Measurements from ENCODE around the gene CD151. TPM values are rescaled to one million over a fixed set of nuclear protein-coding genes. Genes with fewer than 3 reads are reported as not detected.
A peak's percentile ranks its signal among the peaks of the same experiment; 100 is the strongest.

CD151 gene
- total and polyA plus RNA-seq, 3 experiments from 2014 or later, result 19.6 to 65.5 (median 61.2) TPM

DNA sequence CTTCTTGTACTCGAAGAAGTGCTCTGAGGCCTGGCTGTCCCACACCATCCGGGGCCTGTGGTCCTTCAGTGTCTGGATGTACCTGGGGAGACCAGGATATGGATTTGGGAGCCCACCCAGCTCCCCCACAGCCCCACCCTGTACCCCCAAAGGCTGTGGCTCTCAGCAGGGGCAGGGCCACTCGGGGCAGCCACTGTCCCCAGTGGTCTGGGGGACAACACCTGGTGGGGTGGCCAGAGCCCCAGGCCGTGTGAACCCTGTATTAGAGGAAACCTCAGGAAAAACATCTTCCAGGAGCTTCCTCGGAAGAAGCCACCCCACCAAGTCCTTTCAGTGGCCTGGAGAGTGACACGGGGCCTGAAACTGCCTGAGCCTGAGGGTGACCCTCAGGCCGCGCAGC lies 37.7 kb downstream of the CD151 start:
- DNase-seq, result no peak
- no peak overlapping the region for H3K27ac Mint-ChIP-seq
- no peak overlapping the region for H3K4me3 Mint-ChIP-seq
- no peaks in the 10 kb centered on the region for H3K9me3 Mint-ChIP-seq
- POLR2A ChIA-PET, result no interaction called here
- H3K27ac ChIP-seq (ENCODE audit: low read depth, low read length), result no peak overlapping the region
- H3K4me1 ChIP-seq (ENCODE audit: insufficient read depth, low read length), result no peaks in the 10 kb centered on the region
- H3K4me3 ChIP-seq (ENCODE audit: low read length), result no peak overlapping the region
- no peaks in the 10 kb centered on the region for H3K9me3 ChIP-seq (ENCODE audit: low read length)
- peaks cover 0 to 15% (median 4%) of the 10 kb centered on the region in 3 donors for H3K36me3 Mint-ChIP-seq
- H3K27me3 Mint-ChIP-seq, result no peaks in the 10 kb centered on the region
- CTCF ChIA-PET, result no interaction called here
- no peaks in the 10 kb centered on the region for H3K4me1 Mint-ChIP-seq
- H3K36me3 ChIP-seq (ENCODE audit: insufficient read depth, low read length), result no peaks in the 10 kb centered on the region
- no peaks in the 10 kb centered on the region for H3K27me3 ChIP-seq (ENCODE audit: insufficient read depth, low read length, poor library complexity, severe bottlenecking)

DNA sequence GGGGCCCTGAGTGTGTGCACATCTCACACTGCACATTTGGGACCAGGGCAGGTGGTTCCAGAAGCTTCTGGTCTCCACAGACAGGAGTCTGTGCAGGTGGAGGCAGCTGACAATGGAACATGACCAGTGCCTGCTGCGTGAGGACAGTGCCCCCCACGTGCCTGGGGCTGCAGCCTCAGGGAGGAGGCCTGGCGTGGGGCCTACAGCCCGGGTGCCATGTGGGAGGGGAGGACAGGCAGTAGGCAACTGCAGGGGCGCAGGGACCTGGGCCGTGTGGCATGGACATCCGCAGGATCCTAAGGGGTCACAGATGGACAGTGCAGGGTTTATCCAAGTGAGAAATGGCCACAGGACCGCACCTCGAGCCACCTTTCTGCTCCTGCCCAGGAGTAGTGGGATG lies 38.7 kb downstream of the CD151 start:
- H3K4me1 Mint-ChIP-seq, result no peaks in the 10 kb centered on the region
- H3K36me3 ChIP-seq (ENCODE audit: insufficient read depth, low read length), result no peaks in the 10 kb centered on the region
- H3K9me3 ChIP-seq (ENCODE audit: low read length), result no peaks in the 10 kb centered on the region
- H3K36me3 Mint-ChIP-seq, result peaks cover 0 to 21% (median 7%) of the 10 kb centered on the region in 3 donors
- H3K4me3 Mint-ChIP-seq, result no peak overlapping the region
- H3K4me3 ChIP-seq (ENCODE audit: low read length), result no peak overlapping the region
- POLR2A ChIA-PET, result no interaction called here
- CTCF ChIA-PET, result interaction anchor here (1.0 kb wide), 1 partner anchor 23 kb away, joined by 3 read pairs; no protein-coding TSS in a partner anchor
- no peak overlapping the region for H3K27ac Mint-ChIP-seq
- no peaks in the 10 kb centered on the region for H3K9me3 Mint-ChIP-seq
- no peak overlapping the region for H3K27ac ChIP-seq (ENCODE audit: low read depth, low read length)
- H3K27me3 ChIP-seq (ENCODE audit: insufficient read depth, low read length, poor library complexity, severe bottlenecking), result no peaks in the 10 kb centered on the region
- no peaks in the 10 kb centered on the region for H3K4me1 ChIP-seq (ENCODE audit: insufficient read depth, low read length)
- no peak for DNase-seq
- no peaks in the 10 kb centered on the region for H3K27me3 Mint-ChIP-seq

DNA sequence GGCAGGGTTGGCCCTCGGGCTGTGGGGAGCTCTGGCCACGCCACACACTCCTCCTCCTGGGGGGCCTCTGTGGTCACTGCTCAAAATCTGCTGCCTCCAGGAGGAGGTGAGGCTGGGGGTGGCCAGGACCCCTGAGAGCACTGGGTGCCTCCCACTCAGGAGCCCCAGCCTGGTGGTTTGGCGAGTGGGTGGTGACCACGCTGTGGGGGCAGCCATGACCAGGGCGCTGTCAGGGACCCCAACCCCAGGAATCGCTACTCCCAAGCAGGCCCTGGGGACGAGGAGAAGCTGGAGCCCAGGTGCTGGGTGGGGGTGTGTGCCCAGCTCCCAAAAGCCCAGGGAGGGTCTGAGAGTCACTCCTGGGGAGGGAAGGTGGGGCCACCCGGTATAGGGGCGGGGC lies 40.0 kb downstream of the CD151 start:
- no peaks in the 10 kb centered on the region for H3K4me1 ChIP-seq (ENCODE audit: insufficient read depth, low read length)
- peaks cover 0 to 23% (median 7%) of the 10 kb centered on the region in 3 donors for H3K36me3 Mint-ChIP-seq
- DNase-seq, result no peak
- no peak overlapping the region for H3K27ac ChIP-seq (ENCODE audit: low read depth, low read length)
- no peaks in the 10 kb centered on the region for H3K36me3 ChIP-seq (ENCODE audit: insufficient read depth, low read length)
- no peak overlapping the region for H3K27ac Mint-ChIP-seq
- H3K4me1 Mint-ChIP-seq, result no peaks in the 10 kb centered on the region
- no peak overlapping the region for H3K4me3 ChIP-seq (ENCODE audit: low read length)
- no peaks in the 10 kb centered on the region for H3K9me3 ChIP-seq (ENCODE audit: low read length)
- H3K9me3 Mint-ChIP-seq, result no peaks in the 10 kb centered on the region
- no peaks in the 10 kb centered on the region for H3K27me3 Mint-ChIP-seq
- CTCF ChIA-PET, result no interaction called here
- H3K4me3 Mint-ChIP-seq, result no peak overlapping the region
- POLR2A ChIA-PET, result no interaction called here
- H3K27me3 ChIP-seq (ENCODE audit: insufficient read depth, low read length, poor library complexity, severe bottlenecking), result no peaks in the 10 kb centered on the region

GRCh38 chr11:873706-874105 lies 41.0 kb downstream of the CD151 start:
- peak overlapping the region in 3 of 8 donors; percentile 56 to 68 (median 64) for H3K27ac Mint-ChIP-seq
- H3K36me3 Mint-ChIP-seq, result peaks cover 0 to 22% (median 7%) of the 10 kb centered on the region in 3 donors
- no peak for DNase-seq
- no peaks in the 10 kb centered on the region for H3K4me1 Mint-ChIP-seq
- no peak overlapping the region for H3K4me3 ChIP-seq (ENCODE audit: low read length)
- H3K27ac ChIP-seq (ENCODE audit: low read depth, low read length), result no peak overlapping the region
- no peaks in the 10 kb centered on the region for H3K27me3 ChIP-seq (ENCODE audit: insufficient read depth, low read length, poor library complexity, severe bottlenecking)
- CTCF ChIA-PET, result no interaction called here
- H3K36me3 ChIP-seq (ENCODE audit: insufficient read depth, low read length), result no peaks in the 10 kb centered on the region
- POLR2A ChIA-PET, result interaction anchor here (0.6 kb wide), 1 partner anchor 84 kb away, joined by 4 read pairs; the partner anchor contains the start of gene CEND1
- H3K4me3 Mint-ChIP-seq, result no peak overlapping the region
- H3K9me3 Mint-ChIP-seq, result no peaks in the 10 kb centered on the region
- H3K9me3 ChIP-seq (ENCODE audit: low read length), result no peaks in the 10 kb centered on the region
- no peaks in the 10 kb centered on the region for H3K4me1 ChIP-seq (ENCODE audit: insufficient read depth, low read length)
- no peaks in the 10 kb centered on the region for H3K27me3 Mint-ChIP-seq

GRCh38 chr11:875203-875602 lies 42.5 kb downstream of the CD151 start:
- CTCF ChIA-PET, result no interaction called here

GRCh38 chr11:875769-876301 lies 43.1 kb downstream of the CD151 start:
- H3K9me3 ChIP-seq (ENCODE audit: low read length), result no peaks in the 10 kb centered on the region
- POLR2A ChIA-PET, result no interaction called here
- CTCF ChIA-PET, result no interaction called here

More at GRCh38 chr11:875203-875602, 42.5 kb downstream of the CD151 start:
- H3K36me3 ChIP-seq (ENCODE audit: insufficient read depth, low read length), result no peaks in the 10 kb centered on the region
- H3K27ac ChIP-seq (ENCODE audit: low read depth, low read length), result no peak overlapping the region
- no peaks in the 10 kb centered on the region for H3K9me3 ChIP-seq (ENCODE audit: low read length)
- peaks cover 0 to 24% (median 9%) of the 10 kb centered on the region in 3 donors for H3K36me3 Mint-ChIP-seq
- H3K4me3 Mint-ChIP-seq, result no peak overlapping the region
- no peaks in the 10 kb centered on the region for H3K4me1 ChIP-seq (ENCODE audit: insufficient read depth, low read length)
- no peaks in the 10 kb centered on the region for H3K27me3 Mint-ChIP-seq
- no peak overlapping the region for H3K27ac Mint-ChIP-seq
- no peaks in the 10 kb centered on the region for H3K9me3 Mint-ChIP-seq
- POLR2A ChIA-PET, result no interaction called here
- no peak overlapping the region for H3K4me3 ChIP-seq (ENCODE audit: low read length)
- no peak for DNase-seq
- H3K4me1 Mint-ChIP-seq, result no peaks in the 10 kb centered on the region
- no peaks in the 10 kb centered on the region for H3K27me3 ChIP-seq (ENCODE audit: insufficient read depth, low read length, poor library complexity, severe bottlenecking)

DNA sequence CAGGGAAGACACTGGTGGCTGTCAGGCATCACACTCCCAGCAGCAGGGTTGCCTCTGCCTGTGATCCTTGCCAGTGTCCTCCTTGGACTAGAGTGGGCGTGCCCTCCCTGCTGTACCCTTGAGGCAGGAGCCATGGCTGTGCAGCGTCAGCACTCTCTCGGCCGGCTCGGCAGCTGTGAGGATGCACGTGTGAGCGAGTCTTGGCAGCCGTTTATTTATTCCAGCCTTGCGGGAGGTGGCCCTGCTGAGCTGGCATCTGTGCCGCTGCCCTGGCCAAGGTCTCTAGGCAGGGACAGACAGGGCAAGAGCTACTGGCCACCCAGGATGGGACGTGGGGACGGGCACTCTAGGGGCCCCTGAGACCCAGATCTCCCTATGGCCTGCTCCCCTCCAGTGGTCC lies 43.8 kb downstream of the CD151 start:
- no peaks in the 10 kb centered on the region for H3K4me1 Mint-ChIP-seq
- Histone ChIP-seq H3K36me3 (ENCODE audit: insufficient read depth, low read length) (no peaks in the 10 kb centered on the region), H3K27me3 (ENCODE audit: insufficient read depth, low read length, poor library complexity, severe bottlenecking) (no peaks in the 10 kb centered on the region), H3K27ac (ENCODE audit: low read depth, low read length) (no peak overlapping the region), H3K9me3 (ENCODE audit: low read length) (no peaks in the 10 kb centered on the region), H3K4me3 (ENCODE audit: low read length) (no peak overlapping the region), H3K4me1 (ENCODE audit: insufficient read depth, low read length) (no peaks in the 10 kb centered on the region)
- no peak for DNase-seq
- CTCF ChIA-PET, result no interaction called here
- no peak overlapping the region for H3K4me3 Mint-ChIP-seq
- H3K36me3 Mint-ChIP-seq, result peaks cover 0 to 32% (median 9%) of the 10 kb centered on the region in 3 donors
- no peaks in the 10 kb centered on the region for H3K27me3 Mint-ChIP-seq
- no peak overlapping the region for H3K27ac Mint-ChIP-seq
- no peaks in the 10 kb centered on the region for H3K9me3 Mint-ChIP-seq
- POLR2A ChIA-PET, result no interaction called here

More at GRCh38 chr11:875769-876301, 43.1 kb downstream of the CD151 start:
- Histone ChIP-seq H3K27ac (ENCODE audit: low read depth, low read length) (no peak overlapping the region), H3K4me1 (ENCODE audit: insufficient read depth, low read length) (no peaks in the 10 kb centered on the region), H3K4me3 (ENCODE audit: low read length) (no peak overlapping the region), H3K27me3 (ENCODE audit: insufficient read depth, low read length, poor library complexity, severe bottlenecking) (no peaks in the 10 kb centered on the region), H3K36me3 (ENCODE audit: insufficient read depth, low read length) (no peaks in the 10 kb centered on the region)
- no peak overlapping the region for H3K27ac Mint-ChIP-seq
- peaks cover 0 to 29% (median 9%) of the 10 kb centered on the region in 3 donors for H3K36me3 Mint-ChIP-seq
- no peaks in the 10 kb centered on the region for H3K27me3 Mint-ChIP-seq
- H3K4me3 Mint-ChIP-seq, result no peak overlapping the region
- H3K9me3 Mint-ChIP-seq, result no peaks in the 10 kb centered on the region
- DNase-seq, result no peak
- H3K4me1 Mint-ChIP-seq, result no peaks in the 10 kb centered on the region

GRCh38 chr11:877565-877964 lies 44.8 kb downstream of the CD151 start:
- H3K27me3 ChIP-seq (ENCODE audit: insufficient read depth, low read length, poor library complexity, severe bottlenecking), result no peaks in the 10 kb centered on the region
- Mint-ChIP-seq H3K4me3 (no peak overlapping the region), H3K27ac (no peak overlapping the region), H3K36me3 (peaks cover 0 to 41% (median 12%) of the 10 kb centered on the region in 3 donors), H3K4me1 (no peaks in the 10 kb centered on the region), H3K27me3 (no peaks in the 10 kb centered on the region), H3K9me3 (no peaks in the 10 kb centered on the region)
- POLR2A ChIA-PET, result no interaction called here
- H3K27ac ChIP-seq (ENCODE audit: low read depth, low read length), result no peak overlapping the region
- CTCF ChIA-PET, result no interaction called here
- no peaks in the 10 kb centered on the region for H3K9me3 ChIP-seq (ENCODE audit: low read length)
- H3K4me1 ChIP-seq (ENCODE audit: insufficient read depth, low read length), result no peaks in the 10 kb centered on the region
- no peaks in the 10 kb centered on the region for H3K36me3 ChIP-seq (ENCODE audit: insufficient read depth, low read length)
- no peak for DNase-seq
- no peak overlapping the region for H3K4me3 ChIP-seq (ENCODE audit: low read length)
